ENCODE measurements around the gene ANKLE2. TPM values are rescaled to one million over a fixed set of nuclear protein-coding genes. Genes with fewer than 3 reads are reported as not detected.
"Not testable (repeated sequence)": the region's sequence is repeated elsewhere in the genome, so short reads cannot be mapped to it uniquely, and the experiment has no call there.

The ANKLE2 gene
- total and polyA plus RNA-seq, 10 donors: 25.7 to 86.5 (median 76.2) TPM

GRCh38 chr12:132695431-132695830 lies 66.2 kb downstream of the ANKLE2 start:
- TF ChIP-seq POLR2AphosphoS5 (IDR thresholded peaks at IDR 0.05) (no peak), POLR2A (IDR thresholded peaks at IDR 0.05) (no peak)
- TF ChIP-seq, protein P1, sequence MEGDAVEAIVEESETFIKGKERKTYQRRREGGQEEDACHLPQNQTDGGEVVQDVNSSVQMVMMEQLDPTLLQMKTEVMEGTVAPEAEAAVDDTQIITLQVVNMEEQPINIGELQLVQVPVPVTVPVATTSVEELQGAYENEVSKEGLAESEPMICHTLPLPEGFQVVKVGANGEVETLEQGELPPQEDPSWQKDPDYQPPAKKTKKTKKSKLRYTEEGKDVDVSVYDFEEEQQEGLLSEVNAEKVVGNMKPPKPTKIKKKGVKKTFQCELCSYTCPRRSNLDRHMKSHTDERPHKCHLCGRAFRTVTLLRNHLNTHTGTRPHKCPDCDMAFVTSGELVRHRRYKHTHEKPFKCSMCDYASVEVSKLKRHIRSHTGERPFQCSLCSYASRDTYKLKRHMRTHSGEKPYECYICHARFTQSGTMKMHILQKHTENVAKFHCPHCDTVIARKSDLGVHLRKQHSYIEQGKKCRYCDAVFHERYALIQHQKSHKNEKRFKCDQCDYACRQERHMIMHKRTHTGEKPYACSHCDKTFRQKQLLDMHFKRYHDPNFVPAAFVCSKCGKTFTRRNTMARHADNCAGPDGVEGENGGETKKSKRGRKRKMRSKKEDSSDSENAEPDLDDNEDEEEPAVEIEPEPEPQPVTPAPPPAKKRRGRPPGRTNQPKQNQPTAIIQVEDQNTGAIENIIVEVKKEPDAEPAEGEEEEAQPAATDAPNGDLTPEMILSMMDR (IDR thresholded peaks at IDR 0.05 in 8 of 11, conservative IDR thresholded peaks at IDR 0.05 in 3 of 11): no peak
- no peaks in the 10 kb centered on the region for H3K9me3 ChIP-seq
- no peak overlapping the region for H3K27ac ChIP-seq
- H3K27me3 ChIP-seq (replicated peaks in 1 of 7): no peaks in the 10 kb centered on the region
- intact Hi-C loops (cut with DNase I; ENCODE audit: low total_unique reads): no loop called here
- H3K4me3 ChIP-seq: no peak overlapping the region
- WGBS, 5 donors: 92 to 98% (median 95%) methylated on average over 12 of the region's 12 CpGs
- peaks cover 0 to 5% (median 0%) of the 10 kb centered on the region in 6 donors for H3K4me1 ChIP-seq
- no peak for DNase-seq
- H3K36me3 ChIP-seq: peaks cover 0 to 64% (median 9%) of the 10 kb centered on the region in 6 donors

DNA sequence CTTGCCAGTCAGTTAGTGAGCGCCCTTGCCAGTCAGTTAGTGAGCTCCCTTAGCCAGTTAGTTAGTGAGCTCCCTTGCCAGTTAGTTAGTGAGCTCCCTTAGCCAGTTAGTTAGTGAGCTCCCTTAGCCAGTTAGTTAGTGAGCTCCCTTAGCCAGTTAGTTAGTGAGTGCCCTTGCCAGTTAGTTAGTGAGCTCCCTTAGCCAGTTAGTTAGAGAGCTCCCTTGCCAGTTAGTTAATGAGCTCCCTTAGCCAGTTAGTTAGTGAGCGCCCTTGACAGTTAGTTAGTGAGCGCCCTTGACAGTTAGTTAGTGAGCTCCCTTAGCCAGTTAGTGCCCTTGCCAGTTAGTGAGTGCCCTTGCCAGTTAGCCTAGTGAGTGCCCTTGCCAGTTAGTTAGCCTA lies 66.7 kb downstream of the ANKLE2 start:
- H3K9me3 ChIP-seq; H3K27me3 ChIP-seq (replicated peaks in 1 of 7); DNase-seq; H3K4me3 ChIP-seq; H3K4me1 ChIP-seq; intact Hi-C loops (cut with DNase I; ENCODE audit: low total_unique reads); H3K27ac ChIP-seq: not testable (repeated sequence)
- 93 to 99% (median 96%) methylated on average over 2 to 3 of the region's 3 CpGs for WGBS, 5 donors
- H3K36me3 ChIP-seq: peaks cover 0 to 61% (median 9%) of the 10 kb centered on the region in 6 donors

DNA sequence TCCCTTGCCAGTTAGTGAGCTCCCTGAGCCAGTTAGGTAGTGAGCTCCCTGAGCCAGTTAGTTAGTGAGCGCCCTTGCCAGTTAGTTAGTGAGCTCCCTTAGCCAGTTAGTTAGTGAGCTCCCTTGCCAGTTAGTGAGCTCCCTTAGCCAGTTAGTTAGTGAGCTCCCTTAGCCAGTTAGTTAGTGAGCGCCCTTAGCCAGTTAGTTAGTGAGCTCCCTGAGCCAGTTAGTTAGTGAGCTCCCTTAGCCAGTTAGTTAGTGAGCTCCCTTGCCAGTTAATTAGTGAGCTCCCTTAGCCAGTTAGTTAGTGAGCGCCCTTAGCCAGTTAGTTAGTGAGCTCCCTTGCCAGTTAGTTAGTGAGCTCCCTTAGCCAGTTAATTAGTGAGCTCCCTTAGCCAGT lies 69.6 kb downstream of the ANKLE2 start:
- peaks cover 0 to 13% (median 1%) of the 10 kb centered on the region in 6 donors for H3K4me1 ChIP-seq
- H3K4me3 ChIP-seq; H3K9me3 ChIP-seq; DNase-seq; H3K27me3 ChIP-seq (replicated peaks in 1 of 7); H3K27ac ChIP-seq; intact Hi-C loops (cut with DNase I; ENCODE audit: low total_unique reads): not testable (repeated sequence)
- peaks cover 0 to 33% (median 3%) of the 10 kb centered on the region in 6 donors for H3K36me3 ChIP-seq
- WGBS, 5 donors: 88 to 100% (median 95%) methylated on average over 2 to 3 of the region's 3 CpGs

GRCh38 chr12:132690112-132690511 lies 71.5 kb downstream of the ANKLE2 start:
- WGBS, 5 donors: 89 to 94% (median 91%) methylated on average over 9 of the region's 9 CpGs

DNA sequence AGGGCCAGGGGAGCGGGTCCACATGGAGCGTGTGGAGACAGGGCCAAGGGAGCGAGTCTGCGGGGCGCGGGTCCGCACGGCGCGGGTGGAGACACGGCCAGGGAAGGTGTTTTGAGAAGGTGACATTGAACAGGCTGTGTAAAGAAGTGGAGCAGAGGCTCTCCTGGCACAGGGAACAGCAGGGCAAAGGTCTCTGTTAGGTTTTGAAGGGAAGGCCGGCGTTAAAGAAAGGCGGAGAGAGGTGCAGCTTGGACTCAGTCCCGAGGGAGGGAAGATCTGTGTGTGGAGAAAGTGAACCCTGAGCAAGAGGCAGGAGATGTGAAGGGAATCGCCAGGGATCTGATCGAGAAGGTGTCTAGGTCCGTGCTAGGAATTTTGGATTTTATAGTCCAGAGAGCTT lies 72.4 kb downstream of the ANKLE2 start:
- no peak overlapping the region for H3K4me3 ChIP-seq
- peaks cover 7 to 31% (median 18%) of the 10 kb centered on the region in 6 donors for H3K4me1 ChIP-seq
- WGBS, 5 donors: 79 to 92% (median 82%) methylated on average over 18 of the region's 18 CpGs
- H3K27me3 ChIP-seq (replicated peaks in 1 of 7): no peaks in the 10 kb centered on the region
- no peak for DNase-seq
- TF ChIP-seq, protein P1 (IDR thresholded peaks at IDR 0.05 in 8 of 11, conservative IDR thresholded peaks at IDR 0.05 in 3 of 11): no peak
- TF ChIP-seq POLR2AphosphoS5 (IDR thresholded peaks at IDR 0.05) (no peak), POLR2A (IDR thresholded peaks at IDR 0.05) (no peak)
- no peaks in the 10 kb centered on the region for H3K9me3 ChIP-seq
- intact Hi-C loops (cut with DNase I; ENCODE audit: low total_unique reads): no loop called here
- H3K36me3 ChIP-seq: peaks cover 0 to 16% (median 0%) of the 10 kb centered on the region in 6 donors
- no peak overlapping the region for H3K27ac ChIP-seq

More at GRCh38 chr12:132690112-132690511, 71.5 kb downstream of the ANKLE2 start:
- intact Hi-C loops (cut with DNase I; ENCODE audit: low total_unique reads): no loop called here
- Histone ChIP-seq H3K4me3 (no peak overlapping the region), H3K27me3 (replicated peaks in 1 of 7) (no peaks in the 10 kb centered on the region), H3K4me1 (peaks cover 7 to 30% (median 18%) of the 10 kb centered on the region in 6 donors), H3K9me3 (no peaks in the 10 kb centered on the region), H3K36me3 (peaks cover 0 to 16% (median 0%) of the 10 kb centered on the region in 6 donors), H3K27ac (no peak overlapping the region)
- no peak for DNase-seq
- TF ChIP-seq, protein P1 (IDR thresholded peaks at IDR 0.05 in 8 of 11, conservative IDR thresholded peaks at IDR 0.05 in 3 of 11): no peak
- TF ChIP-seq POLR2A (IDR thresholded peaks at IDR 0.05): no peak
- TF ChIP-seq POLR2AphosphoS5 (IDR thresholded peaks at IDR 0.05): no peak

Data from spleen (tissue), 11 donors.